ENCODE data around the gene STK26. TPM values are rescaled to one million over a fixed set of nuclear protein-coding genes. Genes with fewer than 3 reads are reported as not detected.

STK26 gene
- total and polyA plus RNA-seq, 12 donors = 0.72 to 25.7 (median 1.4) TPM

DNA sequence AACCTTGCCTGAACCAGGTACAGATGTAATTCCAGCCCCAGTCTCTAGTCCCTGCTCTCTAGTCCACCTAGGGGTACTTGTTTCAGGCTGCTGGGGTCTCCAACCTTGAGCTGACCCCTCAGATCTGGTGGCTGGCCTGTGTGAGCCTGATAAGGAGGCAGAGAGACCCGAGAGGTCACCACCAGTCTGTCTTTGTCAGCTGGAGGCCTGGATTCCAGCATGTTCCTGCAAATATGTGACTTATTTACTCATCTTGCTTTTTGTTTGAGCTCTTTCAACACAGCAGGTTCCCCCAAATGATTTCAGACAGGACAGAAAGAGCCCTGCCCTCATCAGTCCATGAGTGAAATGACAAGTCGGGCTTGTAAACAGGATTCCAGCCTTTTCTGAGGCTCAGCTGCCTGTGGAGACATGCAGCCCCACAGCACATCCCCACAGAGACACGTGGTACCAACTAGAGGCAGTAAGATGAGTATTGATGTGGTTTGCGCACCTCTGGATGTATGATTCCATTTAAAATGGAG, 37.5 kb upstream of the STK26 start:
- H3K9me3 ChIP-seq (replicated peaks in 1 of 3) = no peaks in the 10 kb centered on the region
- DNase-seq = no peak
- H3K4me3 ChIP-seq = no peak overlapping the region
- TF ChIP-seq CTCF (IDR thresholded peaks at IDR 0.05) = no peak
- no peak for TF ChIP-seq POLR2A (IDR thresholded peaks at IDR 0.05)
- intact Hi-C loops (cut with DNase I) = no loop called here
- no peaks in the 10 kb centered on the region for H3K36me3 ChIP-seq (replicated peaks in 1 of 2)
- WGBS, 4 donors = 52 to 69% (median 59%) methylated on average over 4 of the region's 4 CpGs
- H3K27me3 ChIP-seq = peaks cover 33% of the 10 kb centered on the region
- no peak overlapping the region for H3K27ac ChIP-seq
- H3K4me1 ChIP-seq (replicated peaks in 1 of 2) = no peaks in the 10 kb centered on the region

GRCh38 chrX:131987252-131987651, 35.9 kb upstream of the STK26 start:
- Histone ChIP-seq H3K4me1 (replicated peaks in 1 of 2) (no peaks in the 10 kb centered on the region), H3K27me3 (peaks cover 16% of the 10 kb centered on the region), H3K4me3 (no peak overlapping the region), H3K36me3 (replicated peaks in 1 of 2) (no peaks in the 10 kb centered on the region), H3K27ac (no peak overlapping the region), H3K9me3 (replicated peaks in 1 of 3) (no peaks in the 10 kb centered on the region)
- TF ChIP-seq POLR2A (IDR thresholded peaks at IDR 0.05) (no peak), CTCF (IDR thresholded peaks at IDR 0.05) (no peak)
- WGBS, 4 donors = 33 to 50% (median 43%) methylated on average over 5 of the region's 5 CpGs
- no peak for DNase-seq
- intact Hi-C loops (cut with DNase I) = no loop called here

- no peak overlapping the region for H3K4me3 ChIP-seq
- intact Hi-C loops (cut with DNase I) = no loop called here
Measured at GRCh38 chrX:131988236-131988635, 34.9 kb upstream of the STK26 start.

GRCh38 chrX:132001127-132001526, 22.0 kb upstream of the STK26 start:
- 67 to 71% (median 69%) methylated on average over 3 of the region's 3 CpGs for WGBS, 4 donors
- no peak overlapping the region for H3K4me3 ChIP-seq
- intact Hi-C loops (cut with DNase I) = no loop called here
- H3K36me3 ChIP-seq (replicated peaks in 1 of 2) = no peaks in the 10 kb centered on the region
- peaks cover 10% of the 10 kb centered on the region for H3K27me3 ChIP-seq
- DNase-seq = no peak
- H3K27ac ChIP-seq = no peak overlapping the region
- H3K4me1 ChIP-seq (replicated peaks in 1 of 2) = no peaks in the 10 kb centered on the region
- H3K9me3 ChIP-seq (replicated peaks in 1 of 3) = no peaks in the 10 kb centered on the region
- TF ChIP-seq CTCF (IDR thresholded peaks at IDR 0.05) = no peak
- no peak for TF ChIP-seq POLR2A (IDR thresholded peaks at IDR 0.05)

More at GRCh38 chrX:131988236-131988635, 34.9 kb upstream of the STK26 start:
- no peaks in the 10 kb centered on the region for H3K36me3 ChIP-seq (replicated peaks in 1 of 2)
- H3K27me3 ChIP-seq = peaks cover 14% of the 10 kb centered on the region
- TF ChIP-seq POLR2A (IDR thresholded peaks at IDR 0.05) = no peak
- no peak for TF ChIP-seq CTCF (IDR thresholded peaks at IDR 0.05)
- no peak overlapping the region for H3K27ac ChIP-seq
- no peak for DNase-seq
- no peaks in the 10 kb centered on the region for H3K4me1 ChIP-seq (replicated peaks in 1 of 2)
- no peaks in the 10 kb centered on the region for H3K9me3 ChIP-seq (replicated peaks in 1 of 3)

Data from adrenal gland (tissue), 12 donors.